ENCODE measurements around the gene UPK2.
A peak's percentile ranks its signal among the peaks of the same experiment; 100 is the strongest.

UPK2 gene

GRCh38 chr11:118956094-118956846 is at the start of gene UPK2:
Gene UPK2, plus strand, starts transcription at chr11:118956298. Its CDS starts 53 bp downstream, at chr11:118956351.
- peak; percentile 48 for DNase-seq (ENCODE audit: low read depth)

- no peak for DNase-seq (ENCODE audit: low read depth)
These were observed 48.8 kb upstream of the UPK2 start for GRCh38 chr11:118907051-118908042.

- no peak for DNase-seq (ENCODE audit: low read depth)
These were observed 47.8 kb upstream of the UPK2 start for GRCh38 chr11:118908264-118908663.

GRCh38 chr11:118908901-118909618 is 47.0 kb upstream of the UPK2 start:
- DNase-seq (ENCODE audit: low read depth), result peak; percentile 87

GRCh38 chr11:118909619-118910308 is 46.3 kb upstream of the UPK2 start:
- DNase-seq (ENCODE audit: low read depth), result no peak

GRCh38 chr11:118910309-118911112 is 45.6 kb upstream of the UPK2 start:
- DNase-seq (ENCODE audit: low read depth), result peak; percentile 89

GRCh38 chr11:118911113-118911879 is 44.8 kb upstream of the UPK2 start:
- no peak for DNase-seq (ENCODE audit: low read depth)

GRCh38 chr11:118911880-118912741 is 44.0 kb upstream of the UPK2 start:
- DNase-seq (ENCODE audit: low read depth), result no peak

- no peak for DNase-seq (ENCODE audit: low read depth)
These were observed 43.2 kb upstream of the UPK2 start for GRCh38 chr11:118912742-118913410.

GRCh38 chr11:118913411-118914125 is 42.5 kb upstream of the UPK2 start:
- no peak for DNase-seq (ENCODE audit: low read depth)

- DNase-seq (ENCODE audit: low read depth), result no peak
These were observed 41.8 kb upstream of the UPK2 start for GRCh38 chr11:118914178-118914918.

GRCh38 chr11:118914987-118915386 is 41.1 kb upstream of the UPK2 start:
- no peak for DNase-seq (ENCODE audit: low read depth)

GRCh38 chr11:118915396-118915795 is 40.7 kb upstream of the UPK2 start:
- no peak for DNase-seq (ENCODE audit: low read depth)

GRCh38 chr11:118915941-118916841 is 39.9 kb upstream of the UPK2 start:
- no peak for DNase-seq (ENCODE audit: low read depth)

- no peak for DNase-seq (ENCODE audit: low read depth)
These were observed 39.2 kb upstream of the UPK2 start for GRCh38 chr11:118916842-118917388.

Measured in GM04504 (cell line).